OCI-LY1 (cell line): ENCODE measurements around the gene DRD2.

Experiments
- H2AFZ ChIP-seq: fragments of 200-600 bp; sonication (generic), shearing (Covaris generic); 2 replicates; pipeline ENCODE4 v1.6.0; 2014; ENCODE audit warnings: antibody characterized with exemption, mild to moderate bottlenecking, low read length
- H3F3A ChIP-seq: fragments of 200-600 bp; sonication (generic), shearing (Covaris generic); 2 replicates; pipeline ENCODE4 v1.6.0; 2014; ENCODE audit warnings: mild to moderate bottlenecking, antibody characterized with exemption, low read length, moderate library complexity; ENCODE audit not compliant: insufficient read depth
- H3K27ac ChIP-seq: fragments of 200-600 bp; sonication (generic); 2 replicates; pipeline ENCODE4 v1.5.1; 2014; ENCODE audit warnings: low read length, mixed run types, mild to moderate bottlenecking, low read depth; ENCODE audit not compliant: poor library complexity, severe bottlenecking
- H3K27me3 ChIP-seq: fragments of 200-600 bp; sonication (generic); 2 replicates; pipeline ENCODE4 v1.6.0; 2014; ENCODE audit warnings: antibody characterized with exemption, mild to moderate bottlenecking, low read length, moderate library complexity; ENCODE audit not compliant: insufficient read depth
- H3K36me3 ChIP-seq: fragments of 200-600 bp; sonication (generic); 2 replicates; pipeline ENCODE4 v1.6.1; 2014; ENCODE audit warnings: mild to moderate bottlenecking, antibody characterized with exemption, low read length, moderate library complexity, mixed read lengths; ENCODE audit not compliant: insufficient read depth
- H3K4me1 ChIP-seq: fragments of 200-600 bp; sonication (generic); 2 replicates; pipeline ENCODE4 v1.5.1; 2014; ENCODE audit warnings: mild to moderate bottlenecking, low read length, moderate library complexity; ENCODE audit not compliant: insufficient read depth, severe bottlenecking
- H3K4me2 ChIP-seq: fragments of 200-600 bp; sonication (generic), shearing (Covaris generic); 2 replicates; pipeline ENCODE4 v1.6.1; 2014; ENCODE audit warnings: low read length
- H3K4me3 ChIP-seq: fragments of 200-600 bp; sonication (generic); 2 replicates; pipeline ENCODE4 v1.5.1; 2014; ENCODE audit warnings: low read length, low read depth, mild to moderate bottlenecking, mixed read lengths; ENCODE audit not compliant: poor library complexity, severe bottlenecking
- H3K79me2 ChIP-seq: fragments of 200-600 bp; shearing (Covaris generic); 2 replicates; pipeline ENCODE4 v1.6.1; 2016; ENCODE audit warnings: mixed run types, low read length, mixed read lengths; ENCODE audit not compliant: insufficient read depth
- H3K9ac ChIP-seq: fragments of 200-600 bp; sonication (generic), shearing (Covaris generic); 2 replicates; pipeline ENCODE4 v1.6.1; 2014; ENCODE audit warnings: mild to moderate bottlenecking, low read length, mixed read lengths
- H3K9me2 ChIP-seq: fragments of 200-600 bp; sonication (generic), shearing (Covaris generic); 2 replicates; pipeline ENCODE4 v1.6.1; 2014; ENCODE audit warnings: low read depth, mild to moderate bottlenecking, low read length, mixed read lengths
- H3K9me3 ChIP-seq: fragments of 200-600 bp; shearing (Covaris generic); 2 replicates; pipeline ENCODE4 v1.6.1; 2014; ENCODE audit warnings: low read length, mixed read lengths
- H4K20me1 ChIP-seq: fragments of 200-600 bp; sonication (generic), shearing (Covaris generic); 2 replicates; pipeline ENCODE4 v1.6.0; 2016; ENCODE audit warnings: mild to moderate bottlenecking, low read length; ENCODE audit not compliant: insufficient read depth
- EZH2 ChIP-seq: fragments of 200-600 bp; sonication (generic), shearing (Covaris generic); IDR thresholded peaks from 2 replicates; pipeline ENCODE4 v1.8.0; 2017; ENCODE audit warnings: borderline replicate concordance, mixed run types, mild to moderate bottlenecking, antibody characterized with exemption, low read length, moderate library complexity, mixed read lengths
- TF ChIP-seq, protein P1 (sequence below): fragments of 200-600 bp; sonication (generic), shearing (Covaris generic); IDR thresholded peaks from 2 replicates; pipeline ENCODE4 v1.5.1; 2017; ENCODE audit warnings: mild to moderate bottlenecking, antibody characterized with exemption, low read length, moderate library complexity, mixed read lengths

The DRD2 gene

DNA sequence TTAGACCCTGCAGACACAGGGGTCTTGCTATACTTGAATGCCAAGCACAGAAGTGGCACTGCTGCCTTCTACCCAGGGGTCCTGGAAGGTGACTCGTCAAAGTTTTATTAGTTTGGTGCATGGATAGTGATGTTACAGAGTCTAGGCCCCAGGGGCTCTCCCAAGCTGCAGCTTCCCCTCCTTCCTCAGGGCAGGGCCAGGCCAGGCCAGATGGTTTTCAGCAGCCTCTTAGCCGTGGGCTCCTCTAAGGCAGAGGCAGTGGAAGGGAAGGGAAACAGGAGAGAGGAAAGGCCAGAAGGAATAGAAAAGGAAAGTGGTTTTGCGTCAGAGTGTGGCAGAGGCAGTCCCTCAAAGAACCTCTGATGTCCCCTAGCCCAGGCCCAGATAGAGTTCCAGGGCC lies 65.7 kb downstream of the DRD2 start:
- H3K79me2 ChIP-seq = no peaks in the 10 kb centered on the region
- no peak overlapping the region for H2AFZ ChIP-seq
- H3K27me3 ChIP-seq = no peaks in the 10 kb centered on the region
- H3K27ac ChIP-seq = no peak overlapping the region
- no peaks in the 10 kb centered on the region for H3K9me2 ChIP-seq
- no peak overlapping the region for H3K9ac ChIP-seq
- H4K20me1 ChIP-seq = no peaks in the 10 kb centered on the region
- no peaks in the 10 kb centered on the region for H3F3A ChIP-seq
- H3K4me2 ChIP-seq = no peak overlapping the region
- H3K9me3 ChIP-seq = no peaks in the 10 kb centered on the region
- TF ChIP-seq EZH2 = no peak
- TF ChIP-seq, protein P1, sequence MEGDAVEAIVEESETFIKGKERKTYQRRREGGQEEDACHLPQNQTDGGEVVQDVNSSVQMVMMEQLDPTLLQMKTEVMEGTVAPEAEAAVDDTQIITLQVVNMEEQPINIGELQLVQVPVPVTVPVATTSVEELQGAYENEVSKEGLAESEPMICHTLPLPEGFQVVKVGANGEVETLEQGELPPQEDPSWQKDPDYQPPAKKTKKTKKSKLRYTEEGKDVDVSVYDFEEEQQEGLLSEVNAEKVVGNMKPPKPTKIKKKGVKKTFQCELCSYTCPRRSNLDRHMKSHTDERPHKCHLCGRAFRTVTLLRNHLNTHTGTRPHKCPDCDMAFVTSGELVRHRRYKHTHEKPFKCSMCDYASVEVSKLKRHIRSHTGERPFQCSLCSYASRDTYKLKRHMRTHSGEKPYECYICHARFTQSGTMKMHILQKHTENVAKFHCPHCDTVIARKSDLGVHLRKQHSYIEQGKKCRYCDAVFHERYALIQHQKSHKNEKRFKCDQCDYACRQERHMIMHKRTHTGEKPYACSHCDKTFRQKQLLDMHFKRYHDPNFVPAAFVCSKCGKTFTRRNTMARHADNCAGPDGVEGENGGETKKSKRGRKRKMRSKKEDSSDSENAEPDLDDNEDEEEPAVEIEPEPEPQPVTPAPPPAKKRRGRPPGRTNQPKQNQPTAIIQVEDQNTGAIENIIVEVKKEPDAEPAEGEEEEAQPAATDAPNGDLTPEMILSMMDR = no peak
- H3K4me1 ChIP-seq = no peaks in the 10 kb centered on the region
- no peak overlapping the region for H3K4me3 ChIP-seq
- H3K36me3 ChIP-seq = no peaks in the 10 kb centered on the region

DNA sequence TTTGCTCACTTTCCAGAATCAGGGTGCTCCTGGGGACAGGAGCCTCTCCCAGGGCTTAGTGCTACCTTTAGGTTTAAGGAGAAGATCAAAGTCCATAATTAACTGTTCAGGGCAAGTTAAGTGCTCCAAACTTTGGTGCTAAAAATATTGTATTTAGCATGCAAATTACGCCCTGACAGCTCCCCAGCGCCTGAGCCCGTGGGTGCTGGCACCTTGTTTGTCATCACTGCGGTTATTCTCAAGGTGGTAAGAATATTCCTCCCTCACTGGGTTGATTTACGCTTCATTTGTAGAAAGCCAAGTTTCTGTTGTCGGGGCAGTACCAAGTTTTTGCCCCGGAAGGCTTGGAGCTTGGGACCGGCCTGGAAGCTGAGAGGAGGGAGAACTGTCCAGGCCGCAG lies 66.3 kb downstream of the DRD2 start:
- H3K9me2 ChIP-seq = no peaks in the 10 kb centered on the region
- H3K36me3 ChIP-seq = no peaks in the 10 kb centered on the region
- H3K4me3 ChIP-seq = no peak overlapping the region
- H2AFZ ChIP-seq = no peak overlapping the region
- H3K4me1 ChIP-seq = no peaks in the 10 kb centered on the region
- H3F3A ChIP-seq = no peaks in the 10 kb centered on the region
- no peaks in the 10 kb centered on the region for H3K79me2 ChIP-seq
- H3K4me2 ChIP-seq = no peak overlapping the region
- TF ChIP-seq, protein P1 = no peak
- no peak for TF ChIP-seq EZH2
- no peaks in the 10 kb centered on the region for H4K20me1 ChIP-seq
- H3K9me3 ChIP-seq = no peaks in the 10 kb centered on the region
- no peak overlapping the region for H3K27ac ChIP-seq
- H3K9ac ChIP-seq = no peak overlapping the region
- no peaks in the 10 kb centered on the region for H3K27me3 ChIP-seq

DNA sequence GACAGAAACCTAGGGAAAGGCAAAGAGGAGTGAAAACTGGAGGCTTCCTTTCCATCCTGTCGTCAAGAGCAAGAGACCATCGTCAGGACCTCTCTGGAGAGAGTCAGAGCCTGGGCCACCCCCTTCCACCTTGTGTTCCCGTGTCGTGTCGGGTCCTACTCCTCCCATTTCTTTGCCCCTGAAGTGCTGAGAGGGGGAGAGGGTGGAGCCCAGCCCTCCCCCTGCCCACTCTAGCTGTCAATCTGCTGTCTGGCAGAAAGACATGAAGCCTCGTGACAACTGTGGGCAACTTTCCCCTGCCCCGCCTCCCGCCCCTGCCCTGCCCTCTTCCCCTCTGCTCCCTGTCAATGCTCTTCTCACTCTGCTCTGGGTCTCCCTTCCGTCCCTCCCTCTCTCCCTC lies 67.0 kb downstream of the DRD2 start:
- no peaks in the 10 kb centered on the region for H3K27me3 ChIP-seq
- TF ChIP-seq, protein P1 = no peak
- no peak for TF ChIP-seq EZH2
- no peak overlapping the region for H3K27ac ChIP-seq
- no peaks in the 10 kb centered on the region for H3K9me2 ChIP-seq
- no peak overlapping the region for H3K9ac ChIP-seq
- H4K20me1 ChIP-seq = no peaks in the 10 kb centered on the region
- H3K4me1 ChIP-seq = no peaks in the 10 kb centered on the region
- H3K4me2 ChIP-seq = no peak overlapping the region
- no peaks in the 10 kb centered on the region for H3F3A ChIP-seq
- H3K9me3 ChIP-seq = no peaks in the 10 kb centered on the region
- H3K36me3 ChIP-seq = no peaks in the 10 kb centered on the region
- no peaks in the 10 kb centered on the region for H3K79me2 ChIP-seq
- no peak overlapping the region for H2AFZ ChIP-seq
- H3K4me3 ChIP-seq = no peak overlapping the region
